Measurements from ENCODE around the gene CGN. TPM values are rescaled to one million over a fixed set of nuclear protein-coding genes. Genes with fewer than 3 reads are reported as not detected.

The CGN gene
- total and polyA plus RNA-seq, 2 of the 13 experiments (the other 11 are each of a cell fraction or from before 2014, with no cell fraction given), result 0.75 to 0.81 TPM

DNA sequence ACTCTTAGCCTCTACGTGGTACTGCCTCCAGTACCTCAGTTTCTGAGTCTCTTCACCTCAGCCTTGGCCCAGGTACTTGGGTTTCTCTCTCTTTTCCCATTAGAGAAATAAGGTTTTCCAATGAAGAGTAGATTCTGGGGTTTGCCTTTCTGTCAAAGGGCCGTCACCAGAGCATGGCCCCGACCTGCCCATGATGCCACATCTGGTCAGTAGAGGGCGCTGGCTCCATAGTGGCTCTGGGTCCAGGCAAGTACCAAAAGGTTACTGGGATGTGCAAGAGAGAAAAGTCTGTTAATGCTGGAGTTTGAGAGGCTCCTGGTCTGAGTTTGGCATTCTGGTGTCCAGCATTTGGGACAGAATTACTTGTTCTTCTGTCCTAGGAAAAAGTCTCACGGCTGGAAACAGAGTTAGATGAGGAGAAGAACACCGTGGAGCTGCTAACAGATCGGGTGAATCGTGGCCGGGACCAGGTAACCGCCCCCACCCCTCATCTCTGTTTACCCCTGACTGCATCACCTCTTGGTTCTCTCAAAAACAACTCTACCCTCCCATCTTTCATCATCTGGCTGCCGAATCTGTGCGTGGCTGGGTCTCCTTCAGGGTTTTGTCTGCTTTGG lies 23.6 kb downstream of the CGN start (continued):
- TF ChIP-seq, protein P1, sequence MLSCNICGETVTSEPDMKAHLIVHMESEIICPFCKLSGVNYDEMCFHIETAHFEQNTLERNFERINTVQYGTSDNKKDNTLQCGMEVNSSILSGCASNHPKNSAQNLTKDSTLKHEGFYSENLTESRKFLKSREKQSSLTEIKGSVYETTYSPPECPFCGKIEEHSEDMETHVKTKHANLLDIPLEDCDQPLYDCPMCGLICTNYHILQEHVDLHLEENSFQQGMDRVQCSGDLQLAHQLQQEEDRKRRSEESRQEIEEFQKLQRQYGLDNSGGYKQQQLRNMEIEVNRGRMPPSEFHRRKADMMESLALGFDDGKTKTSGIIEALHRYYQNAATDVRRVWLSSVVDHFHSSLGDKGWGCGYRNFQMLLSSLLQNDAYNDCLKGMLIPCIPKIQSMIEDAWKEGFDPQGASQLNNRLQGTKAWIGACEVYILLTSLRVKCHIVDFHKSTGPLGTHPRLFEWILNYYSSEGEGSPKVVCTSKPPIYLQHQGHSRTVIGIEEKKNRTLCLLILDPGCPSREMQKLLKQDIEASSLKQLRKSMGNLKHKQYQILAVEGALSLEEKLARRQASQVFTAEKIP (CRISPR knock-in tag; IDR thresholded peaks at IDR 0.05; ENCODE audit: borderline replicate concordance), result no peak
- peak; percentile 83 for TF ChIP-seq SMC3 (IDR thresholded peaks at IDR 0.05; ENCODE audit: low read length)

DNA sequence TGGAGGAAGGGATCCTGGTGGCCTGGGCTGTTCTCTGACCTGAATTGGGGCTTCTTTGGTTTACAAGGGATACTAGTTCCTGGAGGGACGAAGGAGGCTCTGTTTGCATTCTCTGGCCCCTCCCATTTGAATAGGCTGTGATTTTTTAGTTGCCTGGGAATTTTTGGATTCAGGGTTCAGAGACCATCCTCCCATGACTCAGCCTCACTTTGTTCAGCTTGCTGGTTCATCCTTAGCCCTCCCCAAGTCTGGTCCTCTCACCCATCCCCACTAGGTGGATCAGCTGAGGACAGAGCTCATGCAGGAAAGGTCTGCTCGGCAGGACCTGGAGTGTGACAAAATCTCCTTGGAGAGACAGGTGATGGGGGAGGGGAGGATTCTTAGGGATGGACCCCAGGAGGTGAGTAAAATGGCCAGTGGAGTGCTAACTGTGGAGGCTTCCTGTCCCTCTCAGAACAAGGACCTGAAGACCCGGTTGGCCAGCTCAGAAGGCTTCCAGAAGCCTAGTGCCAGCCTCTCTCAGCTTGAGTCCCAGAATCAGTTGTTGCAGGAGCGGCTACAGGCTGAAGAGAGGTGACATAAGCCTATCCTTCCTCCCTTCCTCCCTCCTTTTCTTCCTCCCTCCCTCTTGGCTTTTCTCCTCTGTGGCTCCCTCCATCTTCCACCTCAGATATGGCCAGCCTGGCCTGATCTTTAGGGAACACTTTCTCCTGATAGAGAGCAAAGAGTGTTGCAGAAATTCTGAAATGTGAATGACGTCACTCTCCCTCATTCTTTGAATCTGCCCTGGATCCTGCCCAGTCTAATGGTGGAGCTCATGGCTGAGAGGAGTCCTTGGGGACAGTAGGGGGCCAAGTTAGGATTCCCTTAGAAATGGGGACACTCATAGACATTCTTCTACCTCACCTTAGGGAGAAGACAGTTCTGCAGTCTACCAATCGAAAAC lies 24.4 kb downstream of the CGN start:
- Histone ChIP-seq H3K36me3 (replicated peaks in 1 of 2; ENCODE audit: control insufficient read depth in 1 of 2, insufficient read depth in 2 of 2, low read length in 2 of 2) (no peaks in the 10 kb centered on the region), H3K4me2 (ENCODE audit: low read depth, low read length) (no peak overlapping the region)
- intact Hi-C loops (cut with micrococcal nuclease; ENCODE audit: unreplicated experiment), result loop anchor here (2.0 kb wide), 1 partner anchor 93 kb away; no protein-coding TSS in a partner anchor

More for the DNA sequence above, 24.4 kb downstream of the CGN start:
- ATAC-seq (no peak), FAIRE-seq (no peak), DNase-seq (ENCODE audit: low spot score) (no peak)
- no peak overlapping the region for H3K9ac ChIP-seq (ENCODE audit: insufficient read depth, low read depth, low read length)
- no peak overlapping the region for H3K27ac ChIP-seq (ENCODE audit: extremely low read length, insufficient read depth, low read length)
- no TSS peak for BruUV-seq (replicated peaks)
- ChIA-PET POLR2A (no interaction called here), CTCF (ENCODE audit: low intra/inter-chr PET ratio, low total read pairs) (interaction anchor here (0.8 to 1.9 kb wide), 3 partner anchors 92 to 300 kb away, joined by 4 to 15 read pairs (median 8); no protein-coding TSS in a partner anchor)
- no peaks in the 10 kb centered on the region for H4K20me1 ChIP-seq (ENCODE audit: insufficient read depth, low read length)
- peaks cover 18% of the 10 kb centered on the region for H3K4me1 ChIP-seq (ENCODE audit: insufficient read depth, low read length)
- no peak overlapping the region for H2AFZ ChIP-seq (ENCODE audit: low read length)
- no peaks in the 10 kb centered on the region for H3K27me3 ChIP-seq (ENCODE audit: control insufficient read depth in 1 of 2, insufficient read depth in 2 of 2, low read length in 2 of 2)
- H3K9me3 ChIP-seq (ENCODE audit: low read length), result no peaks in the 10 kb centered on the region
- TF ChIP-seq, protein P2, sequence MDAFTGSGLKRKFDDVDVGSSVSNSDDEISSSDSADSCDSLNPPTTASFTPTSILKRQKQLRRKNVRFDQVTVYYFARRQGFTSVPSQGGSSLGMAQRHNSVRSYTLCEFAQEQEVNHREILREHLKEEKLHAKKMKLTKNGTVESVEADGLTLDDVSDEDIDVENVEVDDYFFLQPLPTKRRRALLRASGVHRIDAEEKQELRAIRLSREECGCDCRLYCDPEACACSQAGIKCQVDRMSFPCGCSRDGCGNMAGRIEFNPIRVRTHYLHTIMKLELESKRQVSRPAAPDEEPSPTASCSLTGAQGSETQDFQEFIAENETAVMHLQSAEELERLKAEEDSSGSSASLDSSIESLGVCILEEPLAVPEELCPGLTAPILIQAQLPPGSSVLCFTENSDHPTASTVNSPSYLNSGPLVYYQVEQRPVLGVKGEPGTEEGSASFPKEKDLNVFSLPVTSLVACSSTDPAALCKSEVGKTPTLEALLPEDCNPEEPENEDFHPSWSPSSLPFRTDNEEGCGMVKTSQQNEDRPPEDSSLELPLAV (CRISPR knock-in tag; conservative IDR thresholded peaks at IDR 0.05; ENCODE audit: low read depth), result no peak
- peak; percentile 38; the same call in 1 of the 2 replicates for TF ChIP-seq ATF7 (IDR thresholded peaks at IDR 0.05)
- TF ChIP-seq ATF7 (CRISPR knock-in tag; IDR thresholded peaks at IDR 0.05), result no peak
- in situ Hi-C loops (cut with HindIII; ENCODE audit: extremely low pct_ligation_motif_present, low pct_unique_long_range_greater_than_20kb), result loop anchor here (25.0 kb wide), 1 partner anchor 202 kb away; no protein-coding TSS in a partner anchor
- H3K79me2 ChIP-seq (ENCODE audit: insufficient read depth, low read length), result no peaks in the 10 kb centered on the region
- WGBS (ENCODE audit: low lambda C conversion rate), result 74% methylated on average over 5 of the region's 6 CpGs
- no peak overlapping the region for H3K4me3 ChIP-seq (replicated peaks in 1 of 3; ENCODE audit: insufficient read depth in 1 of 3, low read depth in 2 of 3, low read length in 3 of 3)
